GM12891 (cell line): ENCODE results near the gene CELF2.

Source experiments
- DNase-seq: peaks from one replicate; pipeline ENCODE4 v3.0.0; 2011; ENCODE audit warnings: low spot score; ENCODE audit not compliant: insufficient read length
- FAIRE-seq: peaks from 2 replicates; lab custom pipeline; 2011; peaks lifted over from hg19 to GRCh38; lab: Jason Lieb, UNC
- PAX5 ChIP-seq: IDR thresholded peaks from 2 replicates; pipeline ENCODE4 v1.6.1; 2011; ENCODE audit warnings: low read length, moderate library complexity, mild to moderate bottlenecking; ENCODE audit not compliant: insufficient read depth, severe bottlenecking
- POLR2A ChIP-seq: IDR thresholded peaks from 2 replicates; pipeline ENCODE4 v1.6.1; 2011; ENCODE audit warnings: low read depth, low read length, control low read depth
- POLR2AphosphoS5 ChIP-seq: IDR thresholded peaks from 2 replicates; pipeline ENCODE4 v1.6.1; 2011; ENCODE audit warnings: low read depth, low read length, control low read depth
- POU2F2 ChIP-seq: IDR thresholded peaks from 2 replicates; pipeline ENCODE4 v1.6.1; 2011; ENCODE audit warnings: low read depth, mild to moderate bottlenecking, control low read depth, low read length, moderate library complexity
- SPI1 ChIP-seq: IDR thresholded peaks from 2 replicates; pipeline ENCODE4 v1.6.1; 2011; ENCODE audit warnings: low read depth, low read length, control low read depth
- TAF1 ChIP-seq: IDR thresholded peaks from 2 replicates; pipeline ENCODE4 v1.6.1; 2011; ENCODE audit warnings: low read depth, low read length, control low read depth

The CELF2 gene

GRCh38 chr10:11088709-11089108 lies 71.0 kb downstream of the CELF2 start:
- no peak for DNase-seq
- FAIRE-seq, result no peak
- TF ChIP-seq PAX5 (no peak), SPI1 (no peak), POLR2A (no peak), TAF1 (no peak), POLR2AphosphoS5 (no peak), POU2F2 (no peak)

- no peak for FAIRE-seq
- DNase-seq, result no peak
- TF ChIP-seq POLR2A (no peak), PAX5 (no peak), SPI1 (no peak), POU2F2 (no peak), POLR2AphosphoS5 (no peak), TAF1 (no peak)
Measured at GRCh38 chr10:11089272-11089671, 71.6 kb downstream of the CELF2 start.

- TF ChIP-seq POU2F2 (no peak), POLR2A (no peak), SPI1 (no peak), POLR2AphosphoS5 (no peak), TAF1 (no peak), PAX5 (no peak)
- FAIRE-seq (peak; percentile 78), DNase-seq (no peak)
Measured at GRCh38 chr10:11091517-11092102, 73.9 kb downstream of the CELF2 start.

GRCh38 chr10:11093771-11094736 lies 76.4 kb downstream of the CELF2 start:
- DNase-seq (no peak), FAIRE-seq (peak; percentile 47)
- TF ChIP-seq POLR2A (no peak), POLR2AphosphoS5 (no peak), SPI1 (no peak), TAF1 (no peak), PAX5 (no peak), POU2F2 (no peak)

- FAIRE-seq (no peak), DNase-seq (no peak)
- TF ChIP-seq SPI1 (no peak), PAX5 (no peak), POU2F2 (no peak), POLR2A (no peak), POLR2AphosphoS5 (no peak), TAF1 (no peak)
Measured at GRCh38 chr10:11095374-11095801, 77.7 kb downstream of the CELF2 start.

- DNase-seq (no peak), FAIRE-seq (no peak)
Measured at GRCh38 chr10:11096422-11096821, 78.8 kb downstream of the CELF2 start.

GRCh38 chr10:11097686-11098085 lies 80.0 kb downstream of the CELF2 start:
- TF ChIP-seq TAF1, result no peak
- DNase-seq (no peak), FAIRE-seq (peak; percentile 20)

More at GRCh38 chr10:11096422-11096821, 78.8 kb downstream of the CELF2 start:
- TF ChIP-seq SPI1 (no peak), POU2F2 (no peak), POLR2A (no peak), TAF1 (no peak), PAX5 (no peak), POLR2AphosphoS5 (no peak)

GRCh38 chr10:11098666-11099065 lies 81.0 kb downstream of the CELF2 start:
- DNase-seq, result no peak
- FAIRE-seq, result no peak
- TF ChIP-seq POU2F2 (no peak), TAF1 (no peak), SPI1 (no peak), PAX5 (no peak), POLR2AphosphoS5 (no peak), POLR2A (no peak)

GRCh38 chr10:11104772-11105675 lies 87.4 kb downstream of the CELF2 start:
- DNase-seq, result no peak
- no peak for TF ChIP-seq SPI1
- no peak for TF ChIP-seq POLR2A
- TF ChIP-seq TAF1, result no peak
- no peak for TF ChIP-seq PAX5
- TF ChIP-seq POLR2AphosphoS5, result no peak
- no peak for TF ChIP-seq POU2F2
- peak; percentile 45 for FAIRE-seq
